Astrocyte of the spinal cord (primary cell): ENCODE data around the gene ALDH5A1.

Experiments
- DNase-seq: peaks from one replicate; pipeline ENCODE4 v3.0.0; 2011; ENCODE audit warnings: low read depth, low spot score
- H3K4me3 ChIP-seq: 2 replicates; pipeline ENCODE4 v1.5.1; 2011; ENCODE audit warnings: low read depth, mild to moderate bottlenecking, low read length, moderate library complexity
- in situ Hi-C: cut with HindIII; loops from 2 replicates; pipeline ENCODE4 v1.10.0; 2017; ENCODE audit warnings: low sequenced_read_pairs
- TF ChIP-seq, protein P1 (sequence below): IDR thresholded peaks from 2 replicates; pipeline ENCODE4 v1.5.1; 2012; ENCODE audit warnings: low read depth, mild to moderate bottlenecking, low read length, inconsistent platforms

Gene ALDH5A1

GRCh38 chr6:24554474-24554873 is 59.7 kb downstream of the ALDH5A1 start:
- DNase-seq: no peak
- in situ Hi-C loops: no loop called here
- no peak overlapping the region for H3K4me3 ChIP-seq
- TF ChIP-seq, protein P1, sequence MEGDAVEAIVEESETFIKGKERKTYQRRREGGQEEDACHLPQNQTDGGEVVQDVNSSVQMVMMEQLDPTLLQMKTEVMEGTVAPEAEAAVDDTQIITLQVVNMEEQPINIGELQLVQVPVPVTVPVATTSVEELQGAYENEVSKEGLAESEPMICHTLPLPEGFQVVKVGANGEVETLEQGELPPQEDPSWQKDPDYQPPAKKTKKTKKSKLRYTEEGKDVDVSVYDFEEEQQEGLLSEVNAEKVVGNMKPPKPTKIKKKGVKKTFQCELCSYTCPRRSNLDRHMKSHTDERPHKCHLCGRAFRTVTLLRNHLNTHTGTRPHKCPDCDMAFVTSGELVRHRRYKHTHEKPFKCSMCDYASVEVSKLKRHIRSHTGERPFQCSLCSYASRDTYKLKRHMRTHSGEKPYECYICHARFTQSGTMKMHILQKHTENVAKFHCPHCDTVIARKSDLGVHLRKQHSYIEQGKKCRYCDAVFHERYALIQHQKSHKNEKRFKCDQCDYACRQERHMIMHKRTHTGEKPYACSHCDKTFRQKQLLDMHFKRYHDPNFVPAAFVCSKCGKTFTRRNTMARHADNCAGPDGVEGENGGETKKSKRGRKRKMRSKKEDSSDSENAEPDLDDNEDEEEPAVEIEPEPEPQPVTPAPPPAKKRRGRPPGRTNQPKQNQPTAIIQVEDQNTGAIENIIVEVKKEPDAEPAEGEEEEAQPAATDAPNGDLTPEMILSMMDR: no peak

DNA sequence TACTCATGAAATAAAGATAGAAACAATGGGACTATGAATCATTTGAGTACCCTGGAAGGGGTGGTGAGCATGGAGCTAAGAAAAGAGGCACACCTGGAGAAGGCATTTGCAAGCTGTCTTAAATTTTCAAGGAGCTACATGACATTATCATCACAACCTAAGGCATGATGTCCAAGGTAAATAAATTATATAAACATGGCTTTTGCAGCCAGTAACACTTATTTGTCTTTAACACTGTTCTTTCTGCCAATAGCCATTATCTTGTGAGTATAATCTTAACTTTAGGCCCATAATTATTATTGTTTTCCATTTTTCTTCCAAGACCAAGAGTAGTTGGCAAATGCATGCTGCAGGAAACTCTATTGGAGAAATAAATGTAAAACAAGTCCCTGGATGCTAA is 63.7 kb downstream of the ALDH5A1 start:
- in situ Hi-C loops: no loop called here
- no peak overlapping the region for H3K4me3 ChIP-seq
- TF ChIP-seq, protein P1: no peak
- DNase-seq: no peak

DNA sequence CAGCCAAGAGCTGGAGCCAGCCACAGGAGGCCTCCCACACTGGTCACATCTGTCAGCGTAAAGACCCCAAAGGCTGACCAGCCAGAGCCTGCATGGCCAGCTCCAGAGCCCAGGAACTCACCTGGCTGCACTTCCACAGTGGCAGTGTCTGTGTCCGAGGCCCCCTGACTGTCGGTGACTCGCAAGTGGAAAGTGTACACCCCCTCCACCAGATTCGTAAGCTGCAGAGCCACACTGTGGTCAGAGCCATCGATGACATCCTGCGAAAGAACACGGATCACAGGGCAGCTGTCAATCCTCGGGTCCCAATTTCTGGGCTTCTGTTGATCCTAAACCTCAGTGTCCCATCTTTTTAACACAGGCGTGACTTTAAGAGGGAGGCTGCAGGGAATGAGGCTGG is 69.3 kb downstream of the ALDH5A1 start:
- in situ Hi-C loops: no loop called here
- TF ChIP-seq, protein P1: no peak
- H3K4me3 ChIP-seq: no peak overlapping the region
- no peak for DNase-seq

DNA sequence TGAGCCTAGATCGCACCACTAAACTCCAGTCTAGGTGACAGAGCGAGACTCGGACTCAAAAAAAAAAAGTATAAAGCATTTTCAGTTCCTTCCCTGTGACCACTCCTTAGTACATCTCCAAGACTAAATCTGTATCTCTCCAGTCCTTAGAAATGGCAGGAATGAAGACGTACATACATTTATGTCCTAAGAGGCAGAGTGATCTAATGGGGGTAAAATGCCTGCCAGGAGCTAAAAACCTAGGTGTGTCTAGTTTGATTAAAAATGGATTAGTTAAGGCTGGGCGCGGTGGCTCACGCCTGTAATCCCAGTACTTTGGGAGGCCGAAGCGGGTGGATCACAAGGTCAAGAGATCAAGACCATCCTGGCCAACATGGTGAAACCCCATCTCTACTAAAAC is 70.4 kb downstream of the ALDH5A1 start:
- in situ Hi-C loops: no loop called here
- TF ChIP-seq, protein P1: no peak
- no peak overlapping the region for H3K4me3 ChIP-seq
- DNase-seq: no peak

GRCh38 chr6:24566020-24566767 is 71.4 kb downstream of the ALDH5A1 start:
- DNase-seq: no peak
- TF ChIP-seq, protein P1: no peak
- in situ Hi-C loops: no loop called here
- no peak overlapping the region for H3K4me3 ChIP-seq

GRCh38 chr6:24568683-24569082 is 73.9 kb downstream of the ALDH5A1 start:
- DNase-seq: no peak
- TF ChIP-seq, protein P1: no peak
- in situ Hi-C loops: no loop called here
- H3K4me3 ChIP-seq: no peak overlapping the region
